Trophoblast cell (in vitro differentiated cells and primary cell): Measurements from ENCODE around the gene RPUSD1.

Experiments used
- DNase-seq, 2 donors: peaks; one replicate each; pipeline ENCODE4 v3.0.0-alpha.2; 2016
- H2AFZ ChIP-seq: 2 replicates; pipeline ENCODE4 v1.6.1; 2013; ENCODE audit warnings: low read length, moderate library complexity, mild to moderate bottlenecking; ENCODE audit not compliant: insufficient read depth, poor library complexity
- H2AK5ac ChIP-seq: 2 replicates; pipeline ENCODE4 v1.6.1; 2013; ENCODE audit warnings: mild to moderate bottlenecking, low read length
- H2BK120ac ChIP-seq: 2 replicates; pipeline ENCODE4 v1.6.1; 2013; ENCODE audit warnings: low read length, mild to moderate bottlenecking, moderate library complexity; ENCODE audit not compliant: insufficient read depth, poor library complexity
- H2BK12ac ChIP-seq: 2 replicates; pipeline ENCODE4 v1.6.1; 2013; ENCODE audit warnings: mild to moderate bottlenecking, low read length, moderate library complexity
- H2BK5ac ChIP-seq: 2 replicates; pipeline ENCODE4 v1.6.1; 2013; ENCODE audit warnings: low read length, low read depth, moderate library complexity, mild to moderate bottlenecking; ENCODE audit not compliant: poor library complexity
- H3K14ac ChIP-seq: 2 replicates; pipeline ENCODE4 v1.6.1; 2013; ENCODE audit warnings: mild to moderate bottlenecking, low read length
- H3K18ac ChIP-seq: 2 replicates; pipeline ENCODE4 v1.6.1; 2013; ENCODE audit warnings: mild to moderate bottlenecking, low read length
- H3K23ac ChIP-seq: 2 replicates; pipeline ENCODE4 v1.6.1; 2013; ENCODE audit warnings: low read length
- H3K27ac ChIP-seq: 2 replicates; pipeline ENCODE4 v1.5.1; 2013; ENCODE audit warnings: low read depth, mild to moderate bottlenecking, inconsistent platforms, low read length, moderate library complexity
- H3K27me3 ChIP-seq: 2 replicates; pipeline ENCODE4 v1.6.1; 2013; ENCODE audit warnings: inconsistent platforms, mild to moderate bottlenecking, low read length, moderate library complexity; ENCODE audit not compliant: insufficient read depth
- H3K36me3 ChIP-seq, 2 experiments: 1 replicate in 1 of 2; 2 replicates in 1 of 2; pipeline ENCODE4 v1.6.1; 2013; ENCODE audit warnings: low read length in 2 of 2, mild to moderate bottlenecking in 2 of 2, moderate library complexity in 1 of 2; ENCODE audit not compliant: insufficient read depth in 2 of 2, control insufficient read depth in 1 of 2
- H3K4ac ChIP-seq: 2 replicates; pipeline ENCODE4 v1.6.1; 2013; ENCODE audit warnings: low read depth, mild to moderate bottlenecking, low read length, moderate library complexity
- H3K4me1 ChIP-seq, 2 experiments: 1 replicate in 1 of 2; 2 replicates in 1 of 2; pipeline ENCODE4 v1.6.1; 2013; ENCODE audit warnings: low read length in 2 of 2, mild to moderate bottlenecking in 2 of 2, moderate library complexity in 1 of 2; ENCODE audit not compliant: insufficient read depth in 2 of 2, control insufficient read depth in 1 of 2
- H3K4me2 ChIP-seq: 2 replicates; pipeline ENCODE4 v1.6.1; 2013; ENCODE audit warnings: inconsistent platforms, mild to moderate bottlenecking, low read length, moderate library complexity
- H3K4me3 ChIP-seq: 2 replicates; pipeline ENCODE4 v1.5.1; 2013; ENCODE audit warnings: mild to moderate bottlenecking, low read depth, low read length, inconsistent platforms
- H3K79me1 ChIP-seq: one replicate; pipeline ENCODE4 v1.6.1; 2013; ENCODE audit warnings: low read length
- H3K79me2 ChIP-seq: 2 replicates; pipeline ENCODE4 v1.6.1; 2013; ENCODE audit warnings: low read length, mild to moderate bottlenecking; ENCODE audit not compliant: control insufficient read depth, insufficient read depth, poor library complexity
- H3K9ac ChIP-seq: 2 replicates; pipeline ENCODE4 v1.6.1; 2013; ENCODE audit warnings: mild to moderate bottlenecking, low read length
- H3K9me3 ChIP-seq: 2 replicates; pipeline ENCODE4 v1.6.1; 2013; ENCODE audit warnings: low read depth, mild to moderate bottlenecking, control low read depth, inconsistent platforms, low read length; ENCODE audit not compliant: insufficient read depth
- H4K12ac ChIP-seq: 2 replicates; pipeline ENCODE4 v1.6.1; 2013; ENCODE audit warnings: low read depth, mild to moderate bottlenecking, low read length, moderate library complexity
- H4K8ac ChIP-seq: 2 replicates; pipeline ENCODE4 v1.6.1; 2013; ENCODE audit warnings: low read depth, mild to moderate bottlenecking, low read length, moderate library complexity
- H4K91ac ChIP-seq: one replicate; pipeline ENCODE4 v1.6.1; 2013; ENCODE audit warnings: low read depth, mild to moderate bottlenecking, low read length, moderate library complexity
- WGBS: extraction: QIAGEN DNeasy Blood & Tissue Kit; methylation state at CpG from one replicate; pipeline ENCODE4 v1.1.7; 2013; ENCODE audit warnings: missing lambda C conversion rate; ENCODE audit not compliant: insufficient read length, insufficient coverage; ENCODE audit errors: extremely low coverage; 5-methylcytosine and 5-hydroxymethylcytosine counted together

Gene RPUSD1

GRCh38 chr16:797120-797420, 8.9 kb upstream of the RPUSD1 start:
- no CpG with 5 or more reads among the region's 2 CpGs for WGBS

GRCh38 chr16:796296-797119, 8.3 kb upstream of the RPUSD1 start:
- H4K91ac ChIP-seq = no peak overlapping the region
- no peak overlapping the region for H3K4ac ChIP-seq
- H3K4me1 ChIP-seq = peaks cover 4% of the 10 kb centered on the region in 2 experiments
- no peaks in the 10 kb centered on the region for H3K27me3 ChIP-seq
- no peak overlapping the region for H2AK5ac ChIP-seq
- no peak overlapping the region for H2AFZ ChIP-seq
- DNase-seq = no peak
- no peak overlapping the region for H3K23ac ChIP-seq
- no peak overlapping the region for H2BK120ac ChIP-seq
- H3K79me1 ChIP-seq = no peaks in the 10 kb centered on the region
- no peak overlapping the region for H4K8ac ChIP-seq
- no peak overlapping the region for H4K12ac ChIP-seq
- H3K36me3 ChIP-seq = peaks cover 50 to 54% of the 10 kb centered on the region in 2 experiments
- H3K79me2 ChIP-seq = no peaks in the 10 kb centered on the region
- H3K14ac ChIP-seq = no peak overlapping the region
- H3K18ac ChIP-seq = no peak overlapping the region
- H3K4me2 ChIP-seq = no peak overlapping the region
- H2BK12ac ChIP-seq = no peak overlapping the region
- WGBS = no CpG with 5 or more reads among the region's 38 CpGs
- H2BK5ac ChIP-seq = no peak overlapping the region
- no peaks in the 10 kb centered on the region for H3K9me3 ChIP-seq
- no peak overlapping the region for H3K9ac ChIP-seq
- H3K27ac ChIP-seq = no peak overlapping the region
- no peak overlapping the region for H3K4me3 ChIP-seq

More at GRCh38 chr16:797120-797420, 8.9 kb upstream of the RPUSD1 start:
- H3K9ac ChIP-seq = no peak overlapping the region
- H3K4me3 ChIP-seq = no peak overlapping the region
- H3K36me3 ChIP-seq = peaks cover 45 to 49% of the 10 kb centered on the region in 2 experiments
- peaks cover 4% of the 10 kb centered on the region in 2 experiments for H3K4me1 ChIP-seq
- H3K27ac ChIP-seq = no peak overlapping the region
- H2AK5ac ChIP-seq = no peak overlapping the region
- no peaks in the 10 kb centered on the region for H3K79me2 ChIP-seq
- H2BK12ac ChIP-seq = no peak overlapping the region
- no peak overlapping the region for H3K23ac ChIP-seq
- H3K9me3 ChIP-seq = no peaks in the 10 kb centered on the region
- no peak overlapping the region for H3K18ac ChIP-seq
- no peak overlapping the region for H3K14ac ChIP-seq
- no peak overlapping the region for H3K4me2 ChIP-seq
- no peak overlapping the region for H2BK120ac ChIP-seq
- H3K27me3 ChIP-seq = no peaks in the 10 kb centered on the region
- no peak overlapping the region for H4K91ac ChIP-seq
- H4K12ac ChIP-seq = no peak overlapping the region
- no peaks in the 10 kb centered on the region for H3K79me1 ChIP-seq
- no peak overlapping the region for H4K8ac ChIP-seq
- peak in 1 of 2 donors; percentile 16 for DNase-seq
- no peak overlapping the region for H3K4ac ChIP-seq
- H2BK5ac ChIP-seq = no peak overlapping the region
- no peak overlapping the region for H2AFZ ChIP-seq

GRCh38 chr16:795580-796229, 7.5 kb upstream of the RPUSD1 start:
- Histone ChIP-seq H3K79me2 (no peaks in the 10 kb centered on the region), H3K9ac (no peak overlapping the region), H4K12ac (no peak overlapping the region), H3K9me3 (no peaks in the 10 kb centered on the region), H3K4me3 (no peak overlapping the region), H3K4ac (no peak overlapping the region), H2BK12ac (no peak overlapping the region), H2BK5ac (no peak overlapping the region), H2AK5ac (no peak overlapping the region), H3K36me3 (peaks cover 58 to 62% of the 10 kb centered on the region in 2 experiments), H4K91ac (no peak overlapping the region), H3K14ac (no peak overlapping the region), H3K18ac (no peak overlapping the region), H3K79me1 (no peaks in the 10 kb centered on the region), H3K23ac (no peak overlapping the region), H3K4me2 (no peak overlapping the region), H2AFZ (no peak overlapping the region), H4K8ac (no peak overlapping the region), H3K27ac (no peak overlapping the region), H3K27me3 (no peaks in the 10 kb centered on the region), H3K4me1 (peaks cover 4% of the 10 kb centered on the region in 2 experiments), H2BK120ac (no peak overlapping the region)
- WGBS = no CpG with 5 or more reads among the region's 33 CpGs
- peak; percentile 89 to 90 for DNase-seq

GRCh38 chr16:794853-795466, 6.8 kb upstream of the RPUSD1 start:
- no peak overlapping the region for H3K18ac ChIP-seq
- WGBS = no CpG with 5 or more reads among the region's 31 CpGs

More at GRCh38 chr16:794853-795466, 6.8 kb upstream of the RPUSD1 start:
- Histone ChIP-seq H3K27ac (no peak overlapping the region), H3K27me3 (no peaks in the 10 kb centered on the region), H3K9me3 (no peaks in the 10 kb centered on the region), H4K91ac (no peak overlapping the region), H4K12ac (no peak overlapping the region), H3K9ac (no peak overlapping the region), H2AK5ac (no peak overlapping the region), H2BK5ac (no peak overlapping the region), H3K4ac (no peak overlapping the region), H3K4me2 (no peak overlapping the region), H3K4me3 (peak overlapping the region; percentile 23), H3K79me1 (no peaks in the 10 kb centered on the region), H2AFZ (no peak overlapping the region), H3K14ac (no peak overlapping the region), H3K23ac (no peak overlapping the region), H3K4me1 (no peaks in the 10 kb centered on the region), H3K79me2 (no peaks in the 10 kb centered on the region), H3K36me3 (peaks cover 66 to 70% of the 10 kb centered on the region in 2 experiments), H2BK12ac (no peak overlapping the region), H2BK120ac (no peak overlapping the region), H4K8ac (no peak overlapping the region)
- peak; percentile 16 to 52 for DNase-seq
